Femur (tissue), 1 donor: ENCODE measurements around the gene ECHDC3.

Experiments
- DNase-seq: peaks from one replicate; pipeline ENCODE4 v3.0.0-alpha.2; 2017

The ECHDC3 gene

GRCh38 chr10:11787846-11788245 is 45.7 kb downstream of the ECHDC3 start:
- DNase-seq, result no peak

- no peak for DNase-seq
Observed at GRCh38 chr10:11789306-11789705, 47.1 kb downstream of the ECHDC3 start.

- no peak for DNase-seq
Observed at GRCh38 chr10:11789956-11790355, 47.8 kb downstream of the ECHDC3 start.

- no peak for DNase-seq
Observed at GRCh38 chr10:11793762-11794479, 51.7 kb downstream of the ECHDC3 start.

- no peak for DNase-seq
Observed at GRCh38 chr10:11794566-11794965, 52.4 kb downstream of the ECHDC3 start.

- no peak for DNase-seq
Observed at GRCh38 chr10:11795101-11795920, 53.1 kb downstream of the ECHDC3 start.

- no peak for DNase-seq
Observed at GRCh38 chr10:11796474-11796873, 54.3 kb downstream of the ECHDC3 start.

GRCh38 chr10:11797281-11797680 is 55.1 kb downstream of the ECHDC3 start:
- no peak for DNase-seq

- DNase-seq, result no peak
Observed at GRCh38 chr10:11797847-11798633, 55.9 kb downstream of the ECHDC3 start.

GRCh38 chr10:11798845-11799735 is 56.9 kb downstream of the ECHDC3 start:
- no peak for DNase-seq

- DNase-seq, result no peak
Observed at GRCh38 chr10:11799736-11800080, 57.5 kb downstream of the ECHDC3 start.

GRCh38 chr10:11804336-11804735 is 62.2 kb downstream of the ECHDC3 start:
- no peak for DNase-seq

GRCh38 chr10:11805792-11806191 is 63.6 kb downstream of the ECHDC3 start:
- DNase-seq, result no peak

GRCh38 chr10:11806706-11807105 is 64.5 kb downstream of the ECHDC3 start:
- DNase-seq, result no peak

- no peak for DNase-seq
Observed at GRCh38 chr10:11808808-11809207, 66.6 kb downstream of the ECHDC3 start.

GRCh38 chr10:11810313-11810766 is 68.2 kb downstream of the ECHDC3 start:
- DNase-seq, result peak; percentile 68

- no peak for DNase-seq
Observed at GRCh38 chr10:11810973-11811372, 68.8 kb downstream of the ECHDC3 start.

- DNase-seq, result no peak
Observed at GRCh38 chr10:11813177-11813576, 71.0 kb downstream of the ECHDC3 start.
